GM06990 (cell line): ENCODE results near the gene STAT5A.

Experiments
- DNase-seq: peaks from one replicate; pipeline ENCODE4 v3.0.0-alpha.2; 2011; ENCODE audit not compliant: insufficient read length; ENCODE audit errors: extremely low read depth
- H3K27me3 ChIP-seq: replicated peaks from 2 replicates; pipeline ENCODE4 v1.6.0; 2011; ENCODE audit warnings: low read length; ENCODE audit not compliant: control insufficient read depth, insufficient read depth
- H3K36me3 ChIP-seq: 2 replicates; pipeline ENCODE4 v1.5.1; 2011; ENCODE audit warnings: low read length; ENCODE audit not compliant: control insufficient read depth, insufficient read depth
- H3K4me3 ChIP-seq: replicated peaks from 2 replicates; pipeline ENCODE4 v1.5.1; 2011; ENCODE audit warnings: low read depth, mild to moderate bottlenecking, control low read depth, low read length
- CTCF ChIP-seq: IDR thresholded peaks from 2 replicates; pipeline ENCODE4 v1.5.1; 2011; ENCODE audit warnings: low read length, control low read depth, mild to moderate bottlenecking, inconsistent platforms; ENCODE audit not compliant: insufficient read depth, poor library complexity, severe bottlenecking

STAT5A gene

DNA sequence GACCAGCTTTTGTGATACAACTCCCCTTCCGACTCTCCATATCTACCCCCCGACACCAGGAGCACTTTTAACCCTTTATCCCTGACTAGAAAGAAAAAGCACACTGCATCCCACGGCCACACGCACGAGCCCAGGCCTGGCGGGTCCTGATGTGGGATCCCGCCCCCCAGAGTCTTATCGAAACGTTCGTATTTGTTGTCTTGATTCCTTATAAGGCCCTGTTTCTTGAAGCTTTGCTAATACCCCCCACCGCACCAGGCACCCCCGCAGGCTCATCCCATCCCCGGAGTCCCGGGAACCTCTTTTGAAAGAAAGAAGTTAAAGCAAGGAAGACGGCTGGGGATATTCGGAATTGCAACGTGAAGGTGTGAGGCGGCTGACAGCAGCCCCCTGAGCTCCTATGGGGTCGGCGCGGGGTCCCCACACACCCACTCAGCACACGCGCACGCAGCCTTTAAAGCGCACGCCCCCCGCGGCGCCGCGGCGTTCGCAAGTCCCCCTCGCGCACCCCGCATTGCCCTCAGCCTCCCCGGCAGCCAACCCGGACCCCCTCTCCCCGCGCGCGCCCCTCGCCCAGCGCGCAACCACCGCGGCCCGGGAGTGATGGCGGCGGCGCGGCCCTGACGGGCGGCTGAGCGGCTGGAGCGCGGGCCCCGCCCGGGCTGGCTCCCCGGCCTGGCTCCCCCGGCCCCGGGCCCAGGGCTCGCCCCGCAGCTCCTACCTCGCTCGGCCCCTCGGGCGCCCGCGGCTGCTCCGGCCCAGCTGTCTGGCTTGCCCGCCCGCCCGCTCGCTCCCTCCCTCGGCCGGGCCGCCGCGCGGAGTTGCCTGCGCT is 12.6 kb upstream of the STAT5A start:
- DNase-seq = peak; percentile 63
- Histone ChIP-seq H3K27me3 (no peaks in the 10 kb centered on the region), H3K4me3 (peak overlapping the region; percentile 91), H3K36me3 (no peaks in the 10 kb centered on the region)
- no peak for TF ChIP-seq CTCF

- DNase-seq = peak; percentile 83
- peak within 1 kb of the TSS; percentile 91 for H3K4me3 ChIP-seq
Measured at GRCh38 chr17:42276359-42276608, 12.0 kb upstream of the STAT5A start, which contains the start of gene STAT5B. TSS of gene STAT5B (minus strand) at chr17:42276391. CDS start at chr17:42232127, 44,264 bp downstream.

DNA sequence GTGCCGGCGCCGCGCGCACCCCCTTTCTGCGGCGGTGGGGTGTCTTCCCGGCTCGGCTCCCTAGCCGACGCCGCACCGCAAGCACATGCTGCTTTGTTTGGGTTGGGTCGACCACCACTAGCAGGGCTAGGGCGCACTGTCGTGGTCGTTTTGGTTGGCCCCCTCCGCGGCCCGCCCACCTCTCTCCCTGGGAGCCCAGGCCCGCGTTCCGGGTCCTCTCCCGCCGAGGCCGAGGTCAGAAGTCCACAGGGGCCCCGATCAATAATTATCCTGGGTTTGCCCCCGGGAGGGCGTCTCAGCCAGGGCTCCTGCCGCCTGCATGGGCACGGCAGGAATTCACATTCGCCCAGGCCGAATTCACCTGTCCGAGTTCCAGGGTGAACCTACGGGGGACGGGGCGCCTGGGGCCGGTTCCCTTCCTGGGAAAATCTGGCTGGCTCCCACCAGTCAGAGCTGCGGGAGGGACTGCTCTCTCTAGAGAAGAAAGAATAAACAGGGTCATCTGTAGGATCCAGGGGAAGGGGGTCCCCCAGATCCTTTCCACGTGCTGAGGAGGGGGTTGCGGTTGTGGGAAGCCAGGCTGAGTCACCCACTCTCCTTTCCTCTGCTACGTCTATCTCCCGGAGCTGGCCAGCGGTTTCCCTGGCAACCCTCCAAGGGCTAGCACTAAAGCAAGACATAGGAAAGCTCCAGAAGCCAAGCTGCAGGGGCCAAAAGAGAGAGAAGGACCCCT is 11.5 kb upstream of the STAT5A start:
- H3K36me3 ChIP-seq = no peaks in the 10 kb centered on the region
- H3K27me3 ChIP-seq = no peaks in the 10 kb centered on the region
- H3K4me3 ChIP-seq = peak overlapping the region; percentile 91
- no peak for DNase-seq
- no peak for TF ChIP-seq CTCF

More at GRCh38 chr17:42276359-42276608, 12.0 kb upstream of the STAT5A start, which contains the start of gene STAT5B:
- TF ChIP-seq CTCF = no peak
- Histone ChIP-seq H3K27me3 (no peaks in the 10 kb centered on the region), H3K36me3 (no peaks in the 10 kb centered on the region)

DNA sequence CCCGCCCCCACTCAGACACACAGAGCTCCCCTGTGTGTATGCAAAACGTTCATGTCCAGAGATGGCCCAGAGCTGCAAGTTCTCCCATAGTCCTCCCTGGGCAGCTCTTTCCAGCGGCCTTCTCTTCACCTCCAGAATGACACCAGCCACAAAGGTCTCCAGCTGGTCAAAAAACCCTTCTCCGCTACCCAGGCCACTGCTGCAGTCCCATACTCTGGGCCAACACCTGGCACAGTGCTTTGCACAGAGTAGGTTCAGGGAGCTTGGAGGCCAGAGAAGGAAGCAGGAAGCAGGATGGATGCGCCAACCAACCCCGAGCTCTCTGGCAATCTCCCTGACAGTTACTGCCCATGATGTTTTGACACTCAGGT is 11.0 kb upstream of the STAT5A start:
- no peak for DNase-seq
- no peak for TF ChIP-seq CTCF
- Histone ChIP-seq H3K27me3 (no peaks in the 10 kb centered on the region), H3K36me3 (no peaks in the 10 kb centered on the region), H3K4me3 (no peak overlapping the region)

GRCh38 chr17:42279776-42280630 is 8.3 kb upstream of the STAT5A start:
- DNase-seq = no peak
- H3K36me3 ChIP-seq = no peaks in the 10 kb centered on the region
- H3K27me3 ChIP-seq = no peaks in the 10 kb centered on the region
- no peak overlapping the region for H3K4me3 ChIP-seq
- TF ChIP-seq CTCF = no peak
